CD8-positive, alpha-beta memory T cell (primary cell): ENCODE measurements around the gene GRID1. TPM values are rescaled to one million over a fixed set of nuclear protein-coding genes. Genes with fewer than 3 reads are reported as not detected.

ENCODE experiments used
- CTCF ChIA-PET: fragments of 350-600 bp; sonication (Branson Sonifier 250); formaldehyde crosslinking; loops from one replicate; lab custom pipeline; 2021; ENCODE audit warnings: antibody characterized with exemption; lab: Charles Lee
- POLR2A ChIA-PET: fragments of 350-600 bp; sonication (Branson Sonifier 250); formaldehyde crosslinking; loops from one replicate; lab custom pipeline; 2021; ENCODE audit warnings: antibody characterized with exemption; lab: Charles Lee
- DNase-seq, 5 donors: peaks; one replicate each; pipeline versions ENCODE4 v3.0.0 to v3.0.0-alpha.2; 2020 to 2022; ENCODE audit warnings: mixed read lengths in 1 of 5
- H3K27ac ChIP-seq: one replicate; pipeline ENCODE4 v1.7.0; 2013; ENCODE audit warnings: low read depth, mild to moderate bottlenecking, low read length, moderate library complexity
- H3K27me3 ChIP-seq: 2 replicates; pipeline ENCODE4 v1.7.0; 2013; ENCODE audit warnings: low read length, mild to moderate bottlenecking; ENCODE audit not compliant: insufficient read depth, poor library complexity, severe bottlenecking
- H3K36me3 ChIP-seq: 2 replicates; pipeline ENCODE4 v1.7.0; 2013; ENCODE audit warnings: mild to moderate bottlenecking, low read length, moderate library complexity; ENCODE audit not compliant: insufficient read depth
- H3K4me1 ChIP-seq: 2 replicates; pipeline ENCODE4 v1.7.0; 2013; ENCODE audit warnings: mild to moderate bottlenecking, low read length, moderate library complexity; ENCODE audit not compliant: insufficient read depth
- H3K4me3 ChIP-seq: 2 replicates; pipeline ENCODE4 v1.7.0; 2013; ENCODE audit warnings: mild to moderate bottlenecking, low read length
- H3K9me3 ChIP-seq: 2 replicates; pipeline ENCODE4 v1.7.0; 2013; ENCODE audit warnings: mild to moderate bottlenecking, low read length
- H3K27ac Mint-ChIP-seq, 8 donors: one replicate each; pipeline ENCODE4 v1.8.0; 2020 to 2021; ENCODE audit warnings: mixed read lengths in 8 of 8, mild to moderate bottlenecking in 6 of 8, inconsistent platforms in 3 of 8, moderate library complexity in 3 of 8
- H3K27me3 Mint-ChIP-seq, 2 donors: one replicate each; pipeline ENCODE4 v1.8.0; 2020 to 2021; ENCODE audit warnings: mixed read lengths in 2 of 2, mild to moderate bottlenecking in 1 of 2, moderate library complexity in 1 of 2
- H3K36me3 Mint-ChIP-seq, 3 donors: one replicate each; pipeline ENCODE4 v1.8.0; 2020 to 2021; ENCODE audit warnings: mixed read lengths in 3 of 3, inconsistent platforms in 1 of 3, mild to moderate bottlenecking in 1 of 3
- H3K4me1 Mint-ChIP-seq, 3 donors: one replicate each; pipeline ENCODE4 v1.8.0; 2020 to 2021; ENCODE audit warnings: mixed read lengths in 3 of 3, inconsistent platforms in 1 of 3, mild to moderate bottlenecking in 1 of 3
- H3K4me3 Mint-ChIP-seq, 7 donors: one replicate each; pipeline ENCODE4 v1.8.0; 2020 to 2021; ENCODE audit warnings: mixed read lengths in 7 of 7, mild to moderate bottlenecking in 6 of 7, moderate library complexity in 4 of 7, inconsistent platforms in 2 of 7
- H3K9me3 Mint-ChIP-seq, 5 donors: one replicate each; pipeline ENCODE4 v1.8.0; 2020 to 2022; ENCODE audit warnings: mixed read lengths in 5 of 5, mild to moderate bottlenecking in 3 of 5, moderate library complexity in 2 of 5, inconsistent platforms in 1 of 5
- polyA plus RNA-seq: library from polyadenylated mRNA; unstranded; fragments of 300-500 nt; fragmentation: Illumina TruSeq; gene quantifications from one replicate; pipeline ENCODE4 v1.2.3, GENCODE V29; 2021
- total RNA-seq, 2 experiments: library from RNA; stranded (reverse); gene quantifications; one replicate each; pipeline ENCODE4 v1.2.3, GENCODE V29; 2021

The GRID1 gene
- total and polyA plus RNA-seq, 3 experiments from 2014 or later = not detected

DNA sequence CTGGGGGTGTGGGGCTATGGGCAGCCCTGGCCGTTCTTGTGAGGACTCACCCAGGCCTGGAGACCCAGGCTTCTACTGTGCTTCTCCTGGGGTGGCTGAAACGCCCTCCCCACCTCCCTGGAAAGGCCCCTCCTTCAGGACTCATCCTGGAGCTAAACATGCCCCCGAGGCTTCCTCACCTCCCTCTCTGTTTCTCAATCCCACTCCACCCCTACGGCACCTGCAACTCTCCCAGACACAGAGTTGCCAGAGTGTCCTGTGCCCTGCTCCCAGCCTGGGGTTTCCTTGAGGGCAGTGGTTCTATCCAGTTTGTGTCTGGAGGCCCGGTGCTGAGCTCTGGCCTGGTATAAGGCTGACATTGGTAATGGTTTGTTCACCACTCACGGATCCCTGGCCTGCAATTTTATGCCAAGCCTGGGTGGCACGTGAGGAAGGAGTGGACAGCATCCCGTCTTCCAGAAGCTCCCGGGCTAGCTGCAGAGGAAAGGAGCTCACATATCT lies 68.0 kb downstream of the GRID1 start:
- ChIA-PET POLR2A (no interaction called here), CTCF (no interaction called here)
- H3K27ac ChIP-seq = no peak overlapping the region
- H3K4me3 ChIP-seq = no peak overlapping the region
- Mint-ChIP-seq H3K4me3 (no peak overlapping the region), H3K36me3 (no peaks in the 10 kb centered on the region), H3K4me1 (no peaks in the 10 kb centered on the region), H3K27me3 (peaks cover 4 to 11% of the 10 kb centered on the region in 2 donors), H3K9me3 (no peaks in the 10 kb centered on the region), H3K27ac (no peak overlapping the region)
- H3K9me3 ChIP-seq = no peaks in the 10 kb centered on the region
- peak in 1 of 5 donors; percentile 34 for DNase-seq
- no peaks in the 10 kb centered on the region for H3K36me3 ChIP-seq
- no peaks in the 10 kb centered on the region for H3K27me3 ChIP-seq
- no peaks in the 10 kb centered on the region for H3K4me1 ChIP-seq

DNA sequence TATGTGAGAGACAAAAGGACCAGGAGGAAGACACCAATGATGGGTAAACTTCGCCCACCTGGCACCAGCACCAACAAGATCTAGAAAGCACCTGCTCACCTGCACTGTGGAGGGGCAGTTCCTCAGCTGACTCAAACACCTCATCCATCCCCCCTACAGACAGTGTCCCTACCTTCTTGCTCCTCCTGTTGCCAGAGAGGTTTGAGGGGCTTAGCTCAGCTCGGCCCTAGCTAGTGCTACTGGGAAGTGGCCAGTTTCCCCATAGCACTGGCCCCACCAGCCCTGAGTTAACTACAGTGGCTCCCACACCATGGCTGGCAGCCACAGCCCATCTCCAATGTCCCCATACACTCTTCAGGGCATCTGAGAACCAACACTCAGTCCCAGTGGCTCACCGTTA lies 70.8 kb downstream of the GRID1 start:
- no peaks in the 10 kb centered on the region for H3K9me3 ChIP-seq
- Mint-ChIP-seq H3K27ac (no peak overlapping the region), H3K27me3 (peaks cover 4 to 10% of the 10 kb centered on the region in 2 donors), H3K36me3 (no peaks in the 10 kb centered on the region), H3K9me3 (no peaks in the 10 kb centered on the region), H3K4me1 (no peaks in the 10 kb centered on the region), H3K4me3 (no peak overlapping the region)
- POLR2A ChIA-PET = no interaction called here
- H3K27ac ChIP-seq = no peak overlapping the region
- peak in 1 of 5 donors; percentile 9 for DNase-seq
- CTCF ChIA-PET = no interaction called here
- no peaks in the 10 kb centered on the region for H3K36me3 ChIP-seq
- H3K27me3 ChIP-seq = no peaks in the 10 kb centered on the region
- H3K4me1 ChIP-seq = no peaks in the 10 kb centered on the region
- H3K4me3 ChIP-seq = no peak overlapping the region

DNA sequence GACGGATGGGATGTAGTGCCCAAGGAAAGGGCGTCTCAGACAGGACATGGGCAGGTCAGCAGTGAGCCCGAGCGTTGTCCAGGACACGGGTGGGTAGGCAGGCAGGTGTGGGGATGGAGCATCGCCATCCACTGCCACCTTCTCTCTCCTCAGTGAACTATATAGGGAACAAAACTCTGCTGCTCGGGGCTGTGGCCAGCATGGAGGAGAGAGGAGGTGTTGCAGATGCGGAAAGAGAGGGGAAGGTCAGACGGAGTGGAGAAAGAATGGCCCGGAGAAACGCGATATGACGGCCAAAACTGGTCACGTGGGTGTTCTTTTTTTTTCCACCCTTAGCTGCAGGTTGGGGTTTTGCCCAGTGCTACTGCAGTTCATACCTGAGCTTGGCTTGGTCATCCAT lies 71.2 kb downstream of the GRID1 start:
- Histone ChIP-seq H3K4me3 (no peak overlapping the region), H3K4me1 (no peaks in the 10 kb centered on the region), H3K36me3 (no peaks in the 10 kb centered on the region), H3K27ac (no peak overlapping the region), H3K27me3 (no peaks in the 10 kb centered on the region), H3K9me3 (no peaks in the 10 kb centered on the region)
- no peaks in the 10 kb centered on the region for H3K4me1 Mint-ChIP-seq
- H3K27me3 Mint-ChIP-seq = peaks cover 2 to 10% of the 10 kb centered on the region in 2 donors
- POLR2A ChIA-PET = no interaction called here
- H3K27ac Mint-ChIP-seq = no peak overlapping the region
- H3K9me3 Mint-ChIP-seq = no peaks in the 10 kb centered on the region
- no peaks in the 10 kb centered on the region for H3K36me3 Mint-ChIP-seq
- peak in 1 of 5 donors; percentile 35 for DNase-seq
- CTCF ChIA-PET = no interaction called here
- no peak overlapping the region for H3K4me3 Mint-ChIP-seq

DNA sequence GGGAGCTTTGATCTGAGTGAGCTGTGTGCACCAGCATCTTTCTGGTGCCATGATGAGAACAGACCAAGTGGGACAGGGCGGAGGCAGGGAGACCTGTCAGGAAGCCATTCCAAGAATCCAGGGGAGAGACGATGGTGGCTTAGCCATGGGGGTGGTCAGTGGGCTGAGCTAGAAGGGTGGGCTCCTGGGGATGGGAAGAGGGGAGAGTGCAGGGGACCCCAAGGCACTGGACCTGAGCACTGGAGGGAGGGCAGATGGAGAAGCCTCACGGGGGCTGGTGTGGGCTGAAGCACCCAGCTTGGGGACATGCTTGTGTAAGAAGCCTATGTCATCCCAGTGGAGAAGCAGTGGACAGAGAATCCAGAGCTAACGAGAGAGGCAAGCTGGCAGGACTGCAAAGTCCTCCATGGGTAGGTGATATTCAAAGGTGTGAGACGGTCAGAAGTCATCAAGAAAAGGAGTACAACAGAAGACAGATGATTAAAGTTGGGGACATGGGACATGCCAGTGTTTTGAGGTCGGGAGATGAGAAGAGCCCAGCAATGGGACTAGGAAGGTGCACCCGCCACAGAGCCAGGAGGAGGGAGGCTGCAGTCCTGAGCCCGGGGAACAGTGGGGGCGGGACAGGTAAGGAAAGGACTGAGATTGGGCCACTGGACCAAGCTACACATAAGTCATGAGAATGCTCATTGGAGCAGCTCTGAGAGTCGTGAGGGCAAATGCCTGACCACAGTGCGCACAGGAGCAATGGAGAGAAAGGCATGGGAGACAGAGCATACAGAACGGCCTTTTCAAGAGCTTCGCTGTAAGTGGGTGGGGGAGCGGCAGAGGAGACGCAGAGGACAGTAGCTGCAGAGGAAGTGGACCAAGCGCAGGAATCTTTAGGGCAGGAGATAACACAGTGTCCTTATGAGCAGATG lies 72.0 kb downstream of the GRID1 start:
- Mint-ChIP-seq H3K27me3 (peaks cover 2 to 7% of the 10 kb centered on the region in 2 donors), H3K4me3 (no peak overlapping the region), H3K4me1 (no peaks in the 10 kb centered on the region), H3K36me3 (no peaks in the 10 kb centered on the region), H3K27ac (no peak overlapping the region), H3K9me3 (no peaks in the 10 kb centered on the region)
- CTCF ChIA-PET = no interaction called here
- H3K36me3 ChIP-seq = no peaks in the 10 kb centered on the region
- DNase-seq = no peak
- H3K27me3 ChIP-seq = no peaks in the 10 kb centered on the region
- no peak overlapping the region for H3K27ac ChIP-seq
- POLR2A ChIA-PET = no interaction called here
- H3K9me3 ChIP-seq = no peaks in the 10 kb centered on the region
- H3K4me1 ChIP-seq = no peaks in the 10 kb centered on the region
- no peak overlapping the region for H3K4me3 ChIP-seq

- Mint-ChIP-seq H3K27me3 (peaks cover 2 to 7% of the 10 kb centered on the region in 2 donors), H3K4me1 (no peaks in the 10 kb centered on the region), H3K27ac (no peak overlapping the region), H3K9me3 (no peaks in the 10 kb centered on the region), H3K36me3 (no peaks in the 10 kb centered on the region), H3K4me3 (no peak overlapping the region)
- ChIA-PET CTCF (no interaction called here), POLR2A (no interaction called here)
- H3K4me3 ChIP-seq = no peak overlapping the region
- no peaks in the 10 kb centered on the region for H3K27me3 ChIP-seq
- H3K4me1 ChIP-seq = no peaks in the 10 kb centered on the region
- H3K27ac ChIP-seq = no peak overlapping the region
- DNase-seq = no peak
- no peaks in the 10 kb centered on the region for H3K36me3 ChIP-seq
- H3K9me3 ChIP-seq = no peaks in the 10 kb centered on the region
Measured at GRCh38 chr10:86293396-86293791, 73.2 kb downstream of the GRID1 start.

GRCh38 chr10:86292462-86293395 lies 73.9 kb downstream of the GRID1 start:
- Histone ChIP-seq H3K4me1 (no peaks in the 10 kb centered on the region), H3K27me3 (no peaks in the 10 kb centered on the region), H3K4me3 (no peak overlapping the region), H3K36me3 (no peaks in the 10 kb centered on the region), H3K9me3 (no peaks in the 10 kb centered on the region), H3K27ac (no peak overlapping the region)
- no peaks in the 10 kb centered on the region for H3K4me1 Mint-ChIP-seq
- no peaks in the 10 kb centered on the region for H3K9me3 Mint-ChIP-seq
- H3K27me3 Mint-ChIP-seq = peaks cover 2 to 7% of the 10 kb centered on the region in 2 donors
- no peak for DNase-seq
- ChIA-PET CTCF (no interaction called here), POLR2A (no interaction called here)
- H3K36me3 Mint-ChIP-seq = no peaks in the 10 kb centered on the region
- H3K27ac Mint-ChIP-seq = peak overlapping the region in 1 of 8 donors; percentile 55
- H3K4me3 Mint-ChIP-seq = no peak overlapping the region

GRCh38 chr10:86291616-86292340 lies 74.8 kb downstream of the GRID1 start:
- no peaks in the 10 kb centered on the region for H3K4me1 ChIP-seq
- CTCF ChIA-PET = no interaction called here
- H3K4me3 ChIP-seq = no peak overlapping the region
- DNase-seq = no peak
- Mint-ChIP-seq H3K4me1 (no peaks in the 10 kb centered on the region), H3K36me3 (no peaks in the 10 kb centered on the region), H3K27ac (peak overlapping the region in 1 of 8 donors; percentile 71), H3K9me3 (no peaks in the 10 kb centered on the region), H3K27me3 (peaks cover 2 to 7% of the 10 kb centered on the region in 2 donors), H3K4me3 (no peak overlapping the region)
- H3K27me3 ChIP-seq = no peaks in the 10 kb centered on the region
- H3K9me3 ChIP-seq = no peaks in the 10 kb centered on the region
- POLR2A ChIA-PET = no interaction called here
- no peak overlapping the region for H3K27ac ChIP-seq
- H3K36me3 ChIP-seq = no peaks in the 10 kb centered on the region
